H1 (cell line): ENCODE measurements around the gene KRTAP29-1. TPM values are rescaled to one million over a fixed set of nuclear protein-coding genes. Genes with fewer than 3 reads are reported as not detected.
A peak's percentile ranks its signal among the peaks of the same experiment; 100 is the strongest.

Experiments
- CTCF ChIA-PET: fragments of 300-600 bp; sonication (Branson Sonifier 250); formaldehyde crosslinking; loops from one replicate; lab custom pipeline; 2021; ENCODE audit not compliant: partially characterized antibody; lab: Charles Lee
- POLR2A ChIA-PET: fragments of 300-600 bp; sonication (Branson Sonifier 250); formaldehyde crosslinking; loops from one replicate; lab custom pipeline; 2021; ENCODE audit warnings: inconsistent platforms; ENCODE audit not compliant: partially characterized antibody; lab: Charles Lee
- DNase-seq, 2 experiments: peaks; one replicate each; pipeline versions ENCODE4 v3.0.0 to v3.0.0-alpha.2; 2010 to 2022; ENCODE audit warnings: low spot score in 2 of 2, low read depth in 1 of 2, mixed read lengths in 1 of 2
- FAIRE-seq: peaks from 2 replicates; lab custom pipeline; 2011; peaks lifted over from hg19 to GRCh38; lab: Jason Lieb, UNC
- H2AFZ ChIP-seq: 2 replicates; pipeline ENCODE4 v1.8.1; 2012; ENCODE audit warnings: low read length, inconsistent platforms
- H2AK5ac ChIP-seq: 2 replicates; pipeline ENCODE4 v1.6.1; 2013; ENCODE audit warnings: low read depth, low read length
- H2BK120ac ChIP-seq: replicated peaks from 2 replicates; pipeline ENCODE3; 2013; ENCODE audit warnings: low read depth, low read length, inconsistent platforms
- H2BK12ac ChIP-seq: 2 replicates; pipeline ENCODE4 v1.6.1; 2013; ENCODE audit warnings: low read depth, low read length
- H2BK15ac ChIP-seq: 2 replicates; pipeline ENCODE4 v1.6.1; 2013; ENCODE audit warnings: low read length
- H2BK20ac ChIP-seq: 2 replicates; pipeline ENCODE4 v1.6.1; 2013; ENCODE audit warnings: low read length
- H2BK5ac ChIP-seq: 2 replicates; pipeline ENCODE4 v1.6.1; 2013; ENCODE audit warnings: low read depth, low read length
- H3K14ac ChIP-seq: 2 replicates; pipeline ENCODE4 v1.6.1; 2013; ENCODE audit warnings: inconsistent platforms; ENCODE audit not compliant: insufficient read length
- H3K18ac ChIP-seq: 2 replicates; pipeline ENCODE4 v1.6.1; 2013; ENCODE audit warnings: low read length; ENCODE audit errors: extremely low read depth
- H3K23ac ChIP-seq: 2 replicates; pipeline ENCODE4 v1.6.1; 2013; ENCODE audit warnings: inconsistent platforms; ENCODE audit not compliant: insufficient read length
- H3K23me2 ChIP-seq: 2 replicates; pipeline ENCODE4 v1.6.1; 2013; ENCODE audit warnings: low read depth, low read length
- H3K27ac ChIP-seq: 2 replicates; pipeline ENCODE4 v1.6.1; 2011; ENCODE audit warnings: low read depth, low read length, inconsistent platforms
- H3K27me3 ChIP-seq, 4 experiments: replicated peaks in 1 of 4; 1 replicate in 1 of 4; 2 replicates in 3 of 4; pipeline versions ENCODE4 v1.6.1 to v1.8.1; 2011 to 2013; ENCODE audit warnings: low read length in 3 of 4, mild to moderate bottlenecking in 3 of 4, inconsistent platforms in 2 of 4, mixed read lengths in 2 of 4, moderate library complexity in 1 of 4; ENCODE audit not compliant: control insufficient read depth in 3 of 4, insufficient read depth in 3 of 4; ENCODE audit errors: extremely low read depth in 1 of 4
- H3K36me3 ChIP-seq, 4 experiments: 2 replicates each; pipeline versions ENCODE4 v1.6.1 to v1.8.1; 2011 to 2013; ENCODE audit warnings: mild to moderate bottlenecking in 4 of 4, low read length in 3 of 4, moderate library complexity in 2 of 4, control low read depth in 1 of 4, inconsistent platforms in 1 of 4; ENCODE audit not compliant: insufficient read depth in 4 of 4, control insufficient read depth in 2 of 4
- H3K4ac ChIP-seq: replicated peaks from 2 replicates; pipeline ENCODE3; 2013; ENCODE audit warnings: low read length, low read depth, mixed read lengths, inconsistent platforms; ENCODE audit not compliant: insufficient read length
- H3K4me1 ChIP-seq, 4 experiments: replicated peaks in 1 of 4; 1 replicate in 1 of 4; 2 replicates in 3 of 4; pipeline versions ENCODE4 v1.6.1 to v1.8.1; 2011 to 2013; ENCODE audit warnings: low read length in 3 of 4, inconsistent platforms in 2 of 4, mixed read lengths in 1 of 4; ENCODE audit not compliant: insufficient read depth in 4 of 4, control insufficient read depth in 3 of 4
- H3K4me2 ChIP-seq, 2 experiments: 2 replicates each; pipeline versions ENCODE4 v1.6.1 to v1.8.1; 2011 to 2013; ENCODE audit warnings: low read depth in 2 of 2, low read length in 2 of 2, control low read depth in 1 of 2, inconsistent platforms in 1 of 2, mild to moderate bottlenecking in 1 of 2; ENCODE audit not compliant: insufficient read depth in 1 of 2
- H3K4me3 ChIP-seq, 4 experiments: fragments of 200-600, 300-600 bp in 1 of 4; sonication (generic), shearing (Covaris generic), sonication (Bioruptor Twin) in 1 of 4; 2 replicates each; pipeline versions ENCODE4 v1.5.1 to v1.8.1; 2011 to 2016; ENCODE audit warnings: low read length in 4 of 4, low read depth in 3 of 4, control low read depth in 2 of 4, inconsistent platforms in 2 of 4, mild to moderate bottlenecking in 2 of 4, mixed read lengths in 1 of 4, moderate library complexity in 1 of 4; ENCODE audit not compliant: insufficient read depth in 2 of 4; ENCODE audit errors: extremely low read depth in 1 of 4
- H3K56ac ChIP-seq: replicated peaks from 2 replicates; pipeline ENCODE3; 2013; ENCODE audit warnings: low read depth, mild to moderate bottlenecking, mixed read lengths, low read length, inconsistent platforms; ENCODE audit not compliant: insufficient read length
- H3K79me1 ChIP-seq: 2 replicates; pipeline ENCODE4 v1.6.1; 2013; ENCODE audit warnings: low read depth, low read length, control low read depth
- H3K79me2 ChIP-seq, 2 experiments: 2 replicates each; pipeline versions ENCODE4 v1.6.1 to v1.8.1; 2012 to 2013; ENCODE audit warnings: low read length in 2 of 2, mild to moderate bottlenecking in 2 of 2, inconsistent platforms in 1 of 2; ENCODE audit not compliant: insufficient read depth in 2 of 2, control insufficient read depth in 1 of 2
- H3K9ac ChIP-seq, 4 experiments: replicated peaks in 1 of 4; 1 replicate in 1 of 4; 2 replicates in 3 of 4; pipeline versions ENCODE4 v1.6.1 to v1.8.1; 2011 to 2013; ENCODE audit warnings: low read depth in 3 of 4, low read length in 3 of 4, control low read depth in 2 of 4, mild to moderate bottlenecking in 2 of 4, moderate library complexity in 2 of 4, inconsistent platforms in 1 of 4; ENCODE audit errors: extremely low read depth in 1 of 4
- H3K9me3 ChIP-seq, 2 experiments: 2 replicates each; pipeline versions ENCODE4 v1.6.1 to v1.8.1; 2012 to 2013; ENCODE audit warnings: mild to moderate bottlenecking in 2 of 2, moderate library complexity in 2 of 2, control low read depth in 1 of 2, inconsistent platforms in 1 of 2, low read depth in 1 of 2, low read length in 1 of 2, mixed read lengths in 1 of 2; ENCODE audit not compliant: insufficient read depth in 2 of 2
- H4K20me1 ChIP-seq, 2 experiments: replicated peaks in 1 of 2; 2 replicates each; pipeline versions ENCODE3 to v1.8.1; 2011 to 2013; ENCODE audit warnings: inconsistent platforms in 2 of 2, low read length in 2 of 2, mild to moderate bottlenecking in 1 of 2; ENCODE audit not compliant: insufficient read depth in 2 of 2, control insufficient read depth in 1 of 2
- H4K5ac ChIP-seq: 2 replicates; pipeline ENCODE4 v1.6.1; 2013; ENCODE audit warnings: low read length, low read depth, mixed read lengths, inconsistent platforms; ENCODE audit not compliant: insufficient read length
- H4K8ac ChIP-seq: 2 replicates; pipeline ENCODE4 v1.8.0; 2013; ENCODE audit warnings: mild to moderate bottlenecking, moderate library complexity, low read length, inconsistent platforms; ENCODE audit not compliant: insufficient read depth; ENCODE audit errors: extremely low read depth
- H4K91ac ChIP-seq: replicated peaks from 2 replicates; pipeline ENCODE3; 2013; ENCODE audit warnings: low read length, mixed read lengths, inconsistent platforms; ENCODE audit not compliant: insufficient read length
- NANOG ChIP-seq: IDR thresholded peaks from 2 replicates; pipeline ENCODE4 v1.6.1; 2011; ENCODE audit warnings: low read length, low read depth, mild to moderate bottlenecking, inconsistent platforms; ENCODE audit not compliant: insufficient read depth, poor library complexity, severe bottlenecking
- WGBS, 2 experiments: shearing (Covaris generic) in 1 of 2; methylation state at CpG; one replicate each; pipeline versions ENCODE4 v1.1.6 to v1.1.7; 2013 to 2015; ENCODE audit warnings: low lambda C conversion rate in 2 of 2, mixed read lengths in 2 of 2, inconsistent platforms in 1 of 2, low coverage in 1 of 2, missing lambda C conversion rate in 1 of 2; ENCODE audit not compliant: insufficient replicate concordance in 2 of 2, insufficient coverage in 1 of 2, insufficient read length in 1 of 2; ENCODE audit errors: extremely low coverage in 1 of 2, missing lambda C conversion rate in 1 of 2; 5-methylcytosine and 5-hydroxymethylcytosine counted together
- polyA plus RNA-seq, 7 experiments: library from polyadenylated mRNA; depleted of rRNA in 3 of 7; stranded (reverse) in 5 of 7; unstranded in 2 of 7; fragments of >200 nt in 5 of 7; fragments of 200-250 nt in 2 of 7; gene quantifications; 1 replicate in 5 of 7; 2 replicates in 1 of 7; 4 replicates in 1 of 7; pipeline versions ENCODE4 v1.2.1 to v1.2.3, GENCODE V29; 2011 to 2013; ENCODE audit warnings: missing spikeins in 2 of 7, mixed read lengths in 2 of 7
- total RNA-seq: library from RNA; stranded (reverse); fragmentation: NEBNext Ultra II Directional; extraction: Animal tissue kit (Norgen Biotek cat#: 25700); gene quantifications from 2 replicates; pipeline ENCODE4 v1.2.1, GENCODE V29; 2021

Gene KRTAP29-1
- total and polyA plus RNA-seq, 2 of the 8 experiments (the other 6 are each of a cell fraction or from before 2014, with no cell fraction given): not detected

DNA sequence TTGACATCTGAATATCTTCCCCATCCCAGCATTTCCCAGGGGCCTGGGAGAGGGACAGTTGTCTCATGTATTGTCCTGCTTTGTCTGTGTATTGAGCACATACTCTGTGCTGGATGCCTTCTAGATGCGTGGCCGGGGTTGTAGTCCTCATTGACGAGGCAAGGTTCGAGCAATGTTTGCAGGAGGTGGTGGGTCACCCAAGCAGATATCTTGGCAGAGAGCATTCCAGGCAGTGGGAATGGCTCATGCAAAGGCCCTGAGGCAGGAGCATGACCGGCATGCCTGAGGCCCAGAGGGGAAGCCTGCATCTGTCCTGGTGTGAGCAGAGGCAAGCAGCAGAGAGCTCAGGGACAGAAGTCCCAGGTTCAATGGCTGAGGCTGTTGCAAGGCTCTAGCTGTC is 30.4 kb upstream of the KRTAP29-1 start:
- no peak overlapping the region for H2AFZ ChIP-seq
- FAIRE-seq: no peak
- 91% methylated on average over 5 of the region's 5 CpGs; no CpG with 5 or more reads in 1 of the 2 experiments for WGBS, 2 experiments

More for the DNA sequence above, 30.4 kb upstream of the KRTAP29-1 start:
- no peaks in the 10 kb centered on the region for H3K4me1 ChIP-seq
- DNase-seq: peak in 1 of 2 experiments; percentile 19
- H4K5ac ChIP-seq: no peak overlapping the region
- no peak overlapping the region for H3K56ac ChIP-seq
- no peak for TF ChIP-seq NANOG
- TF ChIP-seq, all 59 proteins: peak for 0
- Histone ChIP-seq H3K18ac (no peak overlapping the region), H2BK20ac (no peak overlapping the region), H3K27ac (no peak overlapping the region), H4K8ac (no peak overlapping the region), H3K4me3 (no peak overlapping the region), H2BK12ac (no peak overlapping the region), H3K23ac (no peak overlapping the region), H2BK5ac (no peak overlapping the region), H2BK15ac (no peak overlapping the region), H3K9me3 (no peaks in the 10 kb centered on the region), H3K23me2 (no peaks in the 10 kb centered on the region), H4K91ac (no peak overlapping the region), H3K27me3 (no peaks in the 10 kb centered on the region), H3K79me2 (no peaks in the 10 kb centered on the region), H3K4me2 (no peak overlapping the region), H2BK120ac (no peak overlapping the region), H3K79me1 (no peaks in the 10 kb centered on the region), H3K36me3 (no peaks in the 10 kb centered on the region), H3K14ac (no peak overlapping the region), H4K20me1 (no peaks in the 10 kb centered on the region), H3K4ac (no peak overlapping the region), H2AK5ac (no peak overlapping the region), H3K9ac (no peak overlapping the region)
- POLR2A ChIA-PET: no interaction called here
- CTCF ChIA-PET: interaction anchor here (1.1 to 5.8 kb wide), 5 partner anchors 8 to 316 kb away, joined by 4 to 24 read pairs (median 5); no protein-coding TSS in a partner anchor
